ENCODE data around the gene MDH2. TPM values are rescaled to one million over a fixed set of nuclear protein-coding genes. Genes with fewer than 3 reads are reported as not detected.
"Not testable (repeated sequence)": the region's sequence is repeated elsewhere in the genome, so short reads cannot be mapped to it uniquely, and the experiment has no call there.

MDH2 gene
- total RNA-seq, 1 donor from 2014 or later, result 78.9 TPM

GRCh38 chr7:76108540-76109233 lies 60.8 kb downstream of the MDH2 start:
- peak; percentile 6 for DNase-seq

- DNase-seq, result not testable (repeated sequence)
Measured at GRCh38 chr7:76113042-76113630, 65.2 kb downstream of the MDH2 start.

- DNase-seq, result not testable (repeated sequence)
Measured at GRCh38 chr7:76114742-76115141, 66.8 kb downstream of the MDH2 start.

Small RNAs within 50 kb of the gene (small RNA-seq; reads per million reads assigned to genes)
- gene RNU6-863P (ENCODE audit: low replicate concordance), result not detected

Other genes starting within 250 kb of the MDH2 start
- gene CCL24, start 234.3 kb upstream of the MDH2 start, total RNA-seq, result not detected
- gene RHBDD2, start 169.1 kb upstream of the MDH2 start, total RNA-seq, result 8.5 TPM
- 39.7 TPM for gene POR, start 133.0 kb upstream of the MDH2 start, total RNA-seq
- 20.0 TPM for gene TMEM120A, start 53.5 kb upstream of the MDH2 start, total RNA-seq
- 17.6 TPM for gene STYXL1, start 106 bp upstream of the MDH2 start, total RNA-seq
- gene SRRM3, start 153.8 kb downstream of the MDH2 start, total RNA-seq, result 0.62 TPM